HCT116 (cell line): ENCODE results near the gene CNTD1.

Experiments
- EZH2 ChIP-seq: fragments of 200-600 bp; sonication (generic); IDR thresholded peaks from 2 replicates; pipeline ENCODE4 v1.6.1; 2017; ENCODE audit warnings: antibody characterized with exemption, mixed run types
- POLR2A ChIP-seq: IDR thresholded peaks from 2 replicates; pipeline ENCODE4 v1.7.0; 2011; ENCODE audit warnings: borderline replicate concordance; ENCODE audit not compliant: insufficient read depth, insufficient read length; ENCODE audit errors: extremely low read depth
- POLR2AphosphoS5 ChIP-seq: IDR thresholded peaks from 2 replicates; pipeline ENCODE4 v1.6.1; 2011; ENCODE audit warnings: mild to moderate bottlenecking, low read depth, low read length, moderate library complexity
- SIN3A ChIP-seq: IDR thresholded peaks from 2 replicates; pipeline ENCODE4 v1.6.1; 2012; ENCODE audit warnings: low read depth
- TCF7L2 ChIP-seq: IDR thresholded peaks from 2 replicates; pipeline ENCODE4 v1.7.0; 2011; ENCODE audit warnings: borderline replicate concordance, inconsistent platforms; ENCODE audit not compliant: insufficient read depth, insufficient read length; ENCODE audit errors: extremely low read depth
- ZNF274 ChIP-seq: fragments of 200-500 bp; sonication (Bioruptor generic); IDR thresholded peaks from 2 replicates; pipeline ENCODE4 v1.6.1; 2014; ENCODE audit warnings: mild to moderate bottlenecking, low read depth, low read length, inconsistent platforms
- TF ChIP-seq, protein P1 (sequence below), 3 experiments: fragments of 200-600 bp in 1 of 3; sonication (generic) in 1 of 3; IDR thresholded peaks in 2 of 3; conservative IDR thresholded peaks in 1 of 3; 2 replicates each; pipeline ENCODE4 v1.5.1; 2012 to 2017; ENCODE audit warnings: low read depth in 2 of 3, low read length in 2 of 3, antibody characterized with exemption in 1 of 3, borderline replicate concordance in 1 of 3, control low read depth in 1 of 3, mild to moderate bottlenecking in 1 of 3, mixed read lengths in 1 of 3, mixed run types in 1 of 3, moderate library complexity in 1 of 3; ENCODE audit not compliant: insufficient read depth in 1 of 3
- TF ChIP-seq, protein P2 (sequence below): IDR thresholded peaks from 2 replicates; pipeline ENCODE4 v1.6.1; 2012

DNA sequence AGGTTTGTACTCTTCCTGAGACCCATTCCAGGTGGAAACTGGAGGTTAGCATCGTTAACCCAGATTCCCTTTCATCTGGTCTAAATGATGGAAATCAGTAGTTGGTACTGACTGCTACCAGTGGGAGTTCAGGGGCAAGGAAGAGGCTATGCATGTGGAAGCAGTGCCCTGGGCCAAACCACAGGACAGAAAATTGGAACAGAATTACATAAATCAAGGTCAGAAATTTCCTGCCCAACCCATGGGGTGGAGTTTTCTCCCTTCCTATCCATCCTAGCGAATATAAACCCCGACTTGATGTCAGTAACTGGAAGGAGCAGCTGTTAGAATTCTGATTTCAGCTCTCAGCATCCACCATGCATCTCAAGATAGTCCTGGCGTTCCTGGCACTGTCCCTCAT, 45.6 kb downstream of the CNTD1 start, which contains the start of gene AOC2:
- TF ChIP-seq, protein P1, sequence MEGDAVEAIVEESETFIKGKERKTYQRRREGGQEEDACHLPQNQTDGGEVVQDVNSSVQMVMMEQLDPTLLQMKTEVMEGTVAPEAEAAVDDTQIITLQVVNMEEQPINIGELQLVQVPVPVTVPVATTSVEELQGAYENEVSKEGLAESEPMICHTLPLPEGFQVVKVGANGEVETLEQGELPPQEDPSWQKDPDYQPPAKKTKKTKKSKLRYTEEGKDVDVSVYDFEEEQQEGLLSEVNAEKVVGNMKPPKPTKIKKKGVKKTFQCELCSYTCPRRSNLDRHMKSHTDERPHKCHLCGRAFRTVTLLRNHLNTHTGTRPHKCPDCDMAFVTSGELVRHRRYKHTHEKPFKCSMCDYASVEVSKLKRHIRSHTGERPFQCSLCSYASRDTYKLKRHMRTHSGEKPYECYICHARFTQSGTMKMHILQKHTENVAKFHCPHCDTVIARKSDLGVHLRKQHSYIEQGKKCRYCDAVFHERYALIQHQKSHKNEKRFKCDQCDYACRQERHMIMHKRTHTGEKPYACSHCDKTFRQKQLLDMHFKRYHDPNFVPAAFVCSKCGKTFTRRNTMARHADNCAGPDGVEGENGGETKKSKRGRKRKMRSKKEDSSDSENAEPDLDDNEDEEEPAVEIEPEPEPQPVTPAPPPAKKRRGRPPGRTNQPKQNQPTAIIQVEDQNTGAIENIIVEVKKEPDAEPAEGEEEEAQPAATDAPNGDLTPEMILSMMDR (IDR thresholded peaks at IDR 0.05 in 2 of 3, conservative IDR thresholded peaks at IDR 0.05 in 1 of 3; ENCODE audit: borderline replicate concordance in 1 of 3, insufficient read depth in 1 of 3, low read depth in 2 of 3, low read length in 2 of 3) = no peak
- TF ChIP-seq POLR2A (no peak), SIN3A (no peak), POLR2AphosphoS5 (no peak), EZH2 (no peak), ZNF274 (no peak), TCF7L2 (no peak)
- TF ChIP-seq, protein P2, sequence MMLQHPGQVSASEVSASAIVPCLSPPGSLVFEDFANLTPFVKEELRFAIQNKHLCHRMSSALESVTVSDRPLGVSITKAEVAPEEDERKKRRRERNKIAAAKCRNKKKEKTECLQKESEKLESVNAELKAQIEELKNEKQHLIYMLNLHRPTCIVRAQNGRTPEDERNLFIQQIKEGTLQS = no peak
